Testis (tissue), 2 donors: ENCODE measurements around the gene RFPL1.

Experiments
- CTCF ChIP-seq, 3 experiments: fragments of 450-650 bp in 2 of 3; fragments of 200-600 bp in 1 of 3; sonication (generic) in 1 of 3; IDR thresholded peaks; one replicate each; pipeline ENCODE4 v1.5.1; 2016 to 2019; ENCODE audit warnings: antibody characterized with exemption in 3 of 3, mild to moderate bottlenecking in 2 of 3, moderate library complexity in 1 of 3
- POLR2A ChIP-seq: fragments of 450-650 bp; IDR thresholded peaks from one replicate; pipeline ENCODE4 v1.6.1; 2017; ENCODE audit warnings: antibody characterized with exemption, mild to moderate bottlenecking, moderate library complexity

GRCh38 chr22:29391546-29391945, 46.8 kb upstream of the RFPL1 start:
- TF ChIP-seq CTCF (IDR thresholded peaks at IDR 0.05) (no peak), POLR2A (no peak)
